Smooth muscle cell (in vitro differentiated cells): ENCODE measurements around the gene PLCH1. TPM values are rescaled to one million over a fixed set of nuclear protein-coding genes. Genes with fewer than 3 reads are reported as not detected.

Experiments
- DNase-seq: peaks from one replicate; lab custom pipeline; 2025; ENCODE audit not compliant: unreplicated experiment; lab: John Stamatoyannopoulos, UW
- H2AFZ ChIP-seq: fragments of 200-600 bp; sonication (generic); 2 replicates; pipeline ENCODE4 v1.6.0; 2016; ENCODE audit warnings: antibody characterized with exemption, low read depth, mild to moderate bottlenecking
- H3F3A ChIP-seq: fragments of 200-600 bp; sonication (generic); 2 replicates; pipeline ENCODE4 v1.6.0; 2017; ENCODE audit warnings: antibody characterized with exemption, low read depth
- H3K27ac ChIP-seq: fragments of 200-600 bp; sonication (generic); 2 replicates; pipeline ENCODE4 v1.5.1; 2016; ENCODE audit warnings: low read depth, mild to moderate bottlenecking
- H3K27me3 ChIP-seq: fragments of 200-600 bp; sonication (generic); 2 replicates; pipeline ENCODE4 v1.6.1; 2016; ENCODE audit warnings: low read depth, mild to moderate bottlenecking
- H3K36me3 ChIP-seq: fragments of 200-600 bp; sonication (generic); 2 replicates; pipeline ENCODE4 v1.5.1; 2016; ENCODE audit warnings: low read depth
- H3K4me1 ChIP-seq: fragments of 200-600 bp; sonication (generic); 2 replicates; pipeline ENCODE4 v1.5.1; 2016; ENCODE audit warnings: low read depth
- H3K4me2 ChIP-seq: fragments of 200-600 bp; sonication (generic); 2 replicates; pipeline ENCODE4 v1.6.0; 2016; ENCODE audit warnings: mild to moderate bottlenecking
- H3K4me3 ChIP-seq: fragments of 200-600 bp; sonication (generic); 2 replicates; pipeline ENCODE4 v1.5.1; 2016; ENCODE audit warnings: mild to moderate bottlenecking
- H3K79me2 ChIP-seq: fragments of 200-600 bp; sonication (generic); 2 replicates; pipeline ENCODE4 v1.6.0; 2016; ENCODE audit warnings: low read depth, mild to moderate bottlenecking
- H3K9ac ChIP-seq: fragments of 200-600 bp; sonication (generic); 2 replicates; pipeline ENCODE4 v1.6.0; 2016; ENCODE audit warnings: low read depth
- H3K9me3 ChIP-seq: fragments of 200-600 bp; sonication (generic); replicated peaks from 2 replicates; pipeline ENCODE4 v1.5.1; 2016; ENCODE audit warnings: low read depth
- H4K20me1 ChIP-seq: fragments of 200-600 bp; sonication (generic); 2 replicates; pipeline ENCODE4 v1.6.0; 2016; ENCODE audit warnings: low read depth
- WGBS: methylation state at CpG from one replicate; pipeline ENCODE4 v1.1.7; 2016; ENCODE audit warnings: low lambda C conversion rate; 5-methylcytosine and 5-hydroxymethylcytosine counted together
- polyA plus RNA-seq: library from polyadenylated mRNA; unstranded; fragments of >200 nt; fragmentation: Nextera tagmentation; extraction: Ambion mirVana; gene quantifications from 2 replicates; pipeline ENCODE4 v1.2.1, GENCODE V29; 2016
- total RNA-seq: library from RNA; depleted of rRNA; stranded (reverse); fragments of >200 nt; gene quantifications from 2 replicates; pipeline ENCODE4 v1.2.3, GENCODE V29; 2014
- TF ChIP-seq, protein P1 (sequence below): fragments of 200-600 bp; sonication (generic); IDR thresholded peaks from 2 replicates; pipeline ENCODE4 v1.5.1; 2017; ENCODE audit warnings: borderline replicate concordance, mild to moderate bottlenecking, antibody characterized with exemption; ENCODE audit not compliant: insufficient read depth, poor library complexity, severe bottlenecking

The PLCH1 gene
- total and polyA plus RNA-seq, 2 experiments from 2014 or later, result 0.36 TPM; not detected in 1

- no peaks in the 10 kb centered on the region for H3K27me3 ChIP-seq
- DNase-seq, result no peak
- H3K27ac ChIP-seq, result no peak overlapping the region
- no peaks in the 10 kb centered on the region for H3K36me3 ChIP-seq
- H3F3A ChIP-seq, result no peaks in the 10 kb centered on the region
- no peaks in the 10 kb centered on the region for H3K9me3 ChIP-seq
- H4K20me1 ChIP-seq, result no peaks in the 10 kb centered on the region
- H3K79me2 ChIP-seq, result no peaks in the 10 kb centered on the region
- no peak overlapping the region for H3K4me2 ChIP-seq
- no peaks in the 10 kb centered on the region for H3K4me1 ChIP-seq
- no peak overlapping the region for H3K4me3 ChIP-seq
- no peak overlapping the region for H3K9ac ChIP-seq
- TF ChIP-seq, protein P1, sequence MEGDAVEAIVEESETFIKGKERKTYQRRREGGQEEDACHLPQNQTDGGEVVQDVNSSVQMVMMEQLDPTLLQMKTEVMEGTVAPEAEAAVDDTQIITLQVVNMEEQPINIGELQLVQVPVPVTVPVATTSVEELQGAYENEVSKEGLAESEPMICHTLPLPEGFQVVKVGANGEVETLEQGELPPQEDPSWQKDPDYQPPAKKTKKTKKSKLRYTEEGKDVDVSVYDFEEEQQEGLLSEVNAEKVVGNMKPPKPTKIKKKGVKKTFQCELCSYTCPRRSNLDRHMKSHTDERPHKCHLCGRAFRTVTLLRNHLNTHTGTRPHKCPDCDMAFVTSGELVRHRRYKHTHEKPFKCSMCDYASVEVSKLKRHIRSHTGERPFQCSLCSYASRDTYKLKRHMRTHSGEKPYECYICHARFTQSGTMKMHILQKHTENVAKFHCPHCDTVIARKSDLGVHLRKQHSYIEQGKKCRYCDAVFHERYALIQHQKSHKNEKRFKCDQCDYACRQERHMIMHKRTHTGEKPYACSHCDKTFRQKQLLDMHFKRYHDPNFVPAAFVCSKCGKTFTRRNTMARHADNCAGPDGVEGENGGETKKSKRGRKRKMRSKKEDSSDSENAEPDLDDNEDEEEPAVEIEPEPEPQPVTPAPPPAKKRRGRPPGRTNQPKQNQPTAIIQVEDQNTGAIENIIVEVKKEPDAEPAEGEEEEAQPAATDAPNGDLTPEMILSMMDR, result no peak
- H2AFZ ChIP-seq, result no peak overlapping the region
Observed at GRCh38 chr3:155611456-155611855, 133.4 kb downstream of the PLCH1 start.

GRCh38 chr3:155609586-155609985 lies 135.3 kb downstream of the PLCH1 start:
- H3K9me3 ChIP-seq, result no peaks in the 10 kb centered on the region
- H4K20me1 ChIP-seq, result no peaks in the 10 kb centered on the region
- H2AFZ ChIP-seq, result no peak overlapping the region
- no peaks in the 10 kb centered on the region for H3K79me2 ChIP-seq
- no peak overlapping the region for H3K4me3 ChIP-seq
- TF ChIP-seq, protein P1, result no peak
- no peak overlapping the region for H3K4me2 ChIP-seq
- no peaks in the 10 kb centered on the region for H3K27me3 ChIP-seq
- no peak overlapping the region for H3K27ac ChIP-seq
- H3K36me3 ChIP-seq, result no peaks in the 10 kb centered on the region
- no peak overlapping the region for H3K9ac ChIP-seq
- H3K4me1 ChIP-seq, result no peaks in the 10 kb centered on the region
- DNase-seq, result no peak
- no peaks in the 10 kb centered on the region for H3F3A ChIP-seq

DNA sequence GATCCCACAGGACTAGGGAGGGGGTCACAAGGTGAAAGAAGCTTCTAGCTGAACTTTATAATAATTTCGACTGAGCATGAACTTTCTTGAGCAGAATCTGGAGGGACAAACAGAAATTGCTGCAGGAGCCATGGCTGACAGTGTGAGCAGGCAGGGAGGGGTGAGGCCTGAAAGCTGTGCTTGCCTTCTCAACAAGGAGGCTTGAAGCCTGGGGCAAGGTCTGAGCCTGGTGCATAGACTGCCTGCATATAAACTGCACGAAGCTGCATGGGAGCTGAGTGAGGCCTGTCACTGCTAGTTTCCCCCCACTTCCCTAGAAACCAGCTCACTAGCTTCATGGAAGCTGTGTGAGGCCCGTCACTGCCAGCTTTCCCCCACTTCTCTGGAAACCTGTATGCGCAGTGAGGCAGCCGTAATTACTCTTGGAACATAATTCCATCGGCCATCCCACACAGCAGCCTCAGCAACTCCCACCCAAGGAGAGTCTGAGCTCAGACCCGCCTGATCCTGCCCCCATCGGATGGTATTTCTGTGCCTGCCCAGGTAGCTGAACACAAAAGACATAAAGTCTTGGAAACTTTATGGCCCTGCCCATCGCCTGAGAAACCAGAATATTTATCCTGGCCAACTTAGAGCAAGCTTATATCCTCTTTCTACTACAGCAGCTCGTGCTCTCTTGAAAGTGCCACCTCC lies 136.5 kb downstream of the PLCH1 start:
- Histone ChIP-seq H3K4me1 (no peaks in the 10 kb centered on the region), H2AFZ (no peak overlapping the region), H3K4me3 (no peak overlapping the region), H4K20me1 (no peaks in the 10 kb centered on the region), H3K36me3 (no peaks in the 10 kb centered on the region), H3K79me2 (no peaks in the 10 kb centered on the region), H3K9ac (no peak overlapping the region), H3K27me3 (no peaks in the 10 kb centered on the region), H3K9me3 (no peaks in the 10 kb centered on the region), H3K4me2 (no peak overlapping the region), H3K27ac (no peak overlapping the region), H3F3A (no peaks in the 10 kb centered on the region)
- 92% methylated on average over 10 of the region's 10 CpGs for WGBS
- TF ChIP-seq, protein P1, result no peak
- DNase-seq, result no peak

DNA sequence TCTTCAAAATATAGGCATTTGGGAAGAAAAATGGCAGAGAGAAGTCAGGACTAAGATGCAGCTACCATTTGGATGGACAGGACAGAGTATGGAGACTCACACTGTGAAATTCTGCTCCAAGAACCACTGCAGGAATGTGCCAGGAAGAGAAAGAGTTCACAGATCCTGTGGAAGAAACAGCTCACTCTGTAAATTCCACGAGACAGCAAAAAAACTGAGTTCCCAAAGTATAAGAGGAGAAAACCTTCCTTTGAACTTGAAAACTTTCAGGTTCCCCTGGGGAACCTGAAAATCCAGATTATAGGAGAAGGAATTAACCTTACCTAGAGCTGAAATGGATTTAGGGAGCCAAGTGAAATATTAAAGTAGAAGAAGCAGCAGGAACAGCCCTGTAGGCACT lies 137.1 kb downstream of the PLCH1 start:
- H3K9me3 ChIP-seq, result no peaks in the 10 kb centered on the region
- no peak overlapping the region for H3K9ac ChIP-seq
- no peak overlapping the region for H2AFZ ChIP-seq
- no peaks in the 10 kb centered on the region for H3K4me1 ChIP-seq
- no peak overlapping the region for H3K4me3 ChIP-seq
- no peak for DNase-seq
- no peaks in the 10 kb centered on the region for H3F3A ChIP-seq
- no peak overlapping the region for H3K27ac ChIP-seq
- H4K20me1 ChIP-seq, result no peaks in the 10 kb centered on the region
- H3K36me3 ChIP-seq, result no peaks in the 10 kb centered on the region
- TF ChIP-seq, protein P1, result no peak
- no peaks in the 10 kb centered on the region for H3K27me3 ChIP-seq
- no peak overlapping the region for H3K4me2 ChIP-seq
- 70% methylated on average over 1 of the region's 1 CpG for WGBS
- no peaks in the 10 kb centered on the region for H3K79me2 ChIP-seq
